H54 (cell line): ENCODE data around the gene KRTAP9-7.
"Not testable (repeated sequence)": the region's sequence is repeated elsewhere in the genome, so short reads cannot be mapped to it uniquely, and the experiment has no call there.

Experiments
- DNase-seq: peaks from one replicate; pipeline ENCODE4 v3.0.0; 2011; ENCODE audit warnings: low spot score, mixed read lengths; ENCODE audit not compliant: insufficient read length
- FAIRE-seq: peaks from 3 replicates; lab custom pipeline; 2011; peaks lifted over from hg19 to GRCh38; lab: Jason Lieb, UNC
- POLR2A ChIP-seq: IDR thresholded peaks from 2 replicates; pipeline ENCODE4 v1.6.1; 2011; ENCODE audit warnings: low read depth, mild to moderate bottlenecking, low read length

Gene KRTAP9-7

DNA sequence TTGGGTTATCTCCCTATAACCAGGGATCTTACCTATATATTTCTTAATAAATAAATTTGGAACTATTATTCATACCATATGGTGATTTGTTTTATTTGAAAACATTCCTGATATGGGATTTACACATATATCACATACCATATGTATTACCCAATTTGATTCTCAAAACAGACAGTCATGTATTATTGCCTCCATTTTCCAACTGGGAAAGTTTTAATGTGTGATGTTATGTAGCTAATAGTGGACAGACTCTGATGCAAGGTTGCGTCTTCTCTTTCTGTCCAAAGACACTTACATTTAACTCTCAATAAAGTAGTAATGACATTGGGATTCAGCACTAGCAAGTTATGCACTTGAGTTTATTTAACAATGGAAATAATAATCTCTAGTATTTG is 19.2 kb upstream of the KRTAP9-7 start:
- peak; percentile 36 for FAIRE-seq
- no peak for TF ChIP-seq POLR2A
- DNase-seq = no peak

DNA sequence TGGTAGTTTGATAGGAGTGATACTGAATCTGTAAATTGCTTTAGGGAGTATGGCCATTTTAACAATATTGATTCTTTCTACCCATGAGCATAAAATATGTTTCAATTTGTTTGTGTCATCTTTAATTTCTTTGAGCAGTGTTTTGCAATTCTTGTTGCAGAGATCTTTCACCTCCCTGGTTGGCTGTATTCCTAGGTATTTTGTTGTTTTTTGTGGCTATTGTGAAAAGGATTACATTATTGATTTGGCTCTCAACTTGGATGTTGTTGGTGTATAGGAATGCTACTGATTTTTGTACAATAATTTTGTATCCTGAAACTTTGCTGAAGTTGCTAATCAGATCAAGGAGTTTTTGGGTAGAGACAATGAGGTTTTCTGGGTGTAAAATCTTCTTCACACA is 17.1 kb upstream of the KRTAP9-7 start:
- FAIRE-seq = no peak
- DNase-seq = no peak

DNA sequence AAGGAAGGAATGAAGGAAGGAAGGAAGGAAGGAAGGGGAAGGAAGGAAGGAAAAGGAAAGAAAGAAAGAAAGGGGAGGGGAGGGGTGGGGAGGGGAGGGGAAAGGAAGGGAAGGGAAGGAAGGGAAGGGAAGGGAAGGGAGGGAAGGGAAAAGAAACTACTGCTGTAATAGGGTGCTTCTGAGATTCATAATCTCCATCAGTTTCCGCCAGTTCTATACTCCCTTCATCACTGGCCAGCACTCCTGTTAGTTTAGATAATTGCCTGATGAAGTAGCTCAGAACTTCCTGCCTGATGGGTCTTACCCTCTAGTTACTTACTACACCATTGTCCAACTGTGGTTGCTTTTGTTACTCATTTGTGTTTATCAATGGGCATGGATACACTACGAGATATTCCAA is 12.3 kb upstream of the KRTAP9-7 start:
- no peak for DNase-seq
- no peak for TF ChIP-seq POLR2A
- no peak for FAIRE-seq

More for the DNA sequence above, 17.1 kb upstream of the KRTAP9-7 start:
- TF ChIP-seq POLR2A = no peak

DNA sequence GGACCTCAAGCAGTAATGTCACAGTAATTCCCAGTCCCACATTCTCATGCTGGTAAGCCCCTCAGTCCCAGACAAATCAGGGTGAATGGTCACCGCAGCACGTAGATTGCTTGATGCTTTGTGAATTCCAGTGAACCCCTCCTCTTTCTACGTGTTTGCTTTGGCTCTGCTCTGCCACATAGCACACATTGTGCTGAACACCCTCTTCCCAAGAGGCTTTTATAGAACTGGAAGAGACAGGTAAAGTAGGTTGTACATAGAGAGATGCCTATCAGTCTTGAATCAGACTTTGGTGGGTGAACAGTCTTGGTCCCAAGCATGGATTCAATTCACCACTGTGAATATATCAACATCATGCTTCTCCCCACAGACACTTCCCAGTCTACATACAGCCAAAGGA is 10.9 kb upstream of the KRTAP9-7 start:
- TF ChIP-seq POLR2A = no peak
- FAIRE-seq (no peak), DNase-seq (no peak)

DNA sequence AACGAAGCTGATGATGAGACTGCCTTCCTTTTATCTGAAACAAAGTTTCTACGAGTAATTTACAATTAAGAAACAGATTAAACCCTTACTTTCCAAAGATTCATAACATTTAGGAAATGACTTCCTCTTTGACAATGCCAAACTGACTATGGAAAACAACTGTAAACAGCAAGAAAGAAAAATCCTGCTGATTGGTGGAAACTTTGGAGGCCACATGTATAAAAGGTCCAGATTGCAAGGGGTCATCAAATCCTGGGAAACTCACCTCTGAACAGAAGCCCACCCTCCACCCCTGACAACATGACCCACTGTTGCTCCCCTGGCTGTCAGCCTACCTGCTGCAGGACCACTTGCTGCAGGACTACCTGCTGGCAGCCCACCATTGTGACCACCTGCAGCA is 10.4 kb upstream of the KRTAP9-7 start, which contains the start of gene KRTAP9-6:
TSS of gene KRTAP9-6 (plus strand) at position 301 of the 400 bp plus-strand sequence. CDS start at position 301, 0 bp downstream.
- DNase-seq (no peak), FAIRE-seq (peak; percentile 27)
- TF ChIP-seq POLR2A = no peak

DNA sequence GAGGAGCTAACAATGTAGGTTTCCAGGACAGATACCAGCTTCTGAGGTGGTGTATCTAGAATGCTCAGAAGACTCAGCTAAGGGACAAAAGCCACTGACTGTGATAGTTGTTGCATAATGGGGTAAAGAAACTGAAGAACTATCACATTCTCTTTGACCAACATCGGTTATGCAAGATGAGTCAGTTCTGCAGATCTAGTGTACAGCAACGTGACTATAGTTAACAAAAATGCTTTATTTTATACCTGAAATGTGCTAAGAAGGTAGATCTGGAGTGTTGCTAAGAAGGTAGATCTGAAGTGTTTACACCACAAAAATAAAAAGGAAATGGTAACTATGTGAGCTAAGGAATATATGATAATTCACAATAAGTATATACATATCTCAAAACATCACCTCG is 7.8 kb upstream of the KRTAP9-7 start:
- no peak for TF ChIP-seq POLR2A
- DNase-seq (no peak), FAIRE-seq (no peak)

DNA sequence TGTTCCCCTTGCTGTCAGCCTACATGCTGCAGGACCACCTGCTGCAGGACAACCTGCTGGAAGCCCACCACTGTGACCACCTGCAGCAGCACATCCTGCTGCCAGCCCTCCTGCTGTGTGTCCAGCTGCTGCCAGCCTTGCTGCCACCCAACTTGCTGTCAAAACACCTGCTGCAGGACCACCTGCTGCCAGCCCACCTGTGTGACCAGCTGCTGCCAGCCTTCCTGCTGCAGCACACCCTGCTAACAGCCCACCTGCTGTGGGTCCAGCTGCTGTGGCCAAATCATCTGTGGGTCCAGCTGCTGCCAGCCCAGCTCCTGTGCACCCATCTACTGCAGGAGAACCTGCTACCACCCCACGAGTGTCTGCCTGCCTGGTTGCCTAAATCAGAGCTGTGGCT is 4.2 kb upstream of the KRTAP9-7 start:
- FAIRE-seq = not testable (repeated sequence)

DNA sequence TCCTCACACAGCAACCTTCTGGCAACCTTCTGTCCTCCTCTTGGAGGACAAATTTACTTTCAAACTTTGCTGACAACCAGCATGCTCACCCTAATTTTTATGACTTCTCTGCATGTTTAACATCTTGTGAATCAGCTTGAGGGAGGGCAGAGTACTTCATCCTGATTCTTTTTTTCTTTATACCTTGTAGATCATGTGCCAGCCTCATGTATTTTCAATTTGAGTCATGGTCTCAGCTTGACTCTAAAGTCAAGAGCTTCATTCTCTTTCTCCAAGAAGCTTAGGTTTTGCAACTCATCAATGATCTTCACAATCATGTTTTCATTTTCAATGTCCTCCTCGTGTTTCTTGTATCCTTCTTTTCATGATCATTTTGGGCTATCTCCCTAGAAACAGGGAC is 3.6 kb upstream of the KRTAP9-7 start:
- no peak for FAIRE-seq
- DNase-seq = no peak
- TF ChIP-seq POLR2A = no peak

More for the DNA sequence above, 4.2 kb upstream of the KRTAP9-7 start:
- DNase-seq = not testable (repeated sequence)

DNA sequence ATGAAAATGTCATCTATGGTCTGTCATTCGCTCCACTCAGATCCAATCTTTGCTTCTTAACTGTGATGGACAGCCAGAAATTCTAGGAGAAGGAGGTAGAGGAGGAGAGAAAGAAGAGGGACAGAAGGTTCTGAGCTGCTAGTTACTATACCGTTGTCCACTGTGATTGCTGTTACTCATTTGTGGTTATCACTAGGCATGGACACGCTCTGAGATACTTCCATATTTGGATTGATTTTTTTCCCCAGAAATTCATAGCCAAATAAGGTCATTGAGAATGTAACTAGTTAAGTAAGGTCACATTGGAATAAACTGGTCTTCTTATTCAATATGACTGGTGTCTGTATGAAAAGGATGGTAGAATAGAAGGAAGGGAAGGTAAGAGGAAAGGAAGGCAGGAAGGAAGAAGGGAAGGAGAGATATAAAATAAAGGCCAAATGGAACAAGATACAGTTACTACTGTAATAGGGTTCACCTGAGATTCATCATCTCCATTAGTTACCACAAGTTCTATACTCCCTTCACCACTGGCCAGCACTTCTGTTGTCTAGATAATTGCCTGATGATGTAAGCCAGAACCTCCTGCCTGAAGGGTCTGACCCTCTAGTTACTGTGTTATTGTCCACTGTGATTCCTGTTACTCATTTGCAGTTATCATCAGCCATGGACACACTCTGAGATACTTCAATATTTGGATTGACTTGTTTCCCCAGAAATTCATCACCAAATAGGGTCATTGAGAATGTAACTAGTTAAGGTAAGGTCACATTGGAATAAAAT is 2.9 kb downstream of the KRTAP9-7 start:
- DNase-seq (no peak), FAIRE-seq (peak; percentile 33)
- no peak for TF ChIP-seq POLR2A

DNA sequence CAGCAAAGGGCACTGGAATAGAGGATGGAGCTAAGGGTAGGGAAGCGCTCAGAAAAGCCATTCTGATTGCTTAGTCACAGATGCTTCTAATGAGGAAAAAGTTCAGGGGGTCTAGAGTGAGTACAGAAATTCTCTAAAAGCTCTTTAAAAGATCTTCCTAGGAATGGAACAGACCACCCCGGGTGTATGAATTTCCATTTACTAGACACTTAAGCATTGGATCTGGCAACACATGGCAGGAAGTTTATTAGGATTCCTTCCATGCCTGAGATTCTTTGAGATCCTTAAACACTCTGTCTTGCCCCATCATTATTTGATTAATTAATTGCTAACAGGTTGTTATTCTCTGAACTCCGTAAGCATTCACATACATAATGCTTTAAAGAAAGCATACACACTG is 8.5 kb downstream of the KRTAP9-7 start:
- no peak for TF ChIP-seq POLR2A
- FAIRE-seq (no peak), DNase-seq (no peak)

DNA sequence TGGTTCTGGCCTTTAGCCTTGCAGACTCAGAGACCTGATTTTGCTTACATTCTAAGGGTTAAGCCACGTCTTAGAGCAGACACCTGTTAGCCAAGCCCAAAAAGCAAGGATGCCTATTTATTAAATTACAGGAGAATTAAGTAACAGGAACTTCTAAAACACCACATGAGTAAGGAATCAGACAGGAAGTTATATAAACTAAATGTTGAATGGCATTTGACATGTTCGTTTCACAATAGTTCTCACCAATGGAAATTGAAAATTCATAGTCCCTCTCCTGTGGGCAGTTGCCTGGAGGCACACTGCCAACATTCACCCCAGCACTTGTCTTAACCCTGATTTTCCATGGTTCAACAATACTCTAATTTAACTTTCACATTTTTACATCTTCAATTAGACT is 9.0 kb downstream of the KRTAP9-7 start:
- FAIRE-seq = no peak
- no peak for TF ChIP-seq POLR2A
- no peak for DNase-seq

DNA sequence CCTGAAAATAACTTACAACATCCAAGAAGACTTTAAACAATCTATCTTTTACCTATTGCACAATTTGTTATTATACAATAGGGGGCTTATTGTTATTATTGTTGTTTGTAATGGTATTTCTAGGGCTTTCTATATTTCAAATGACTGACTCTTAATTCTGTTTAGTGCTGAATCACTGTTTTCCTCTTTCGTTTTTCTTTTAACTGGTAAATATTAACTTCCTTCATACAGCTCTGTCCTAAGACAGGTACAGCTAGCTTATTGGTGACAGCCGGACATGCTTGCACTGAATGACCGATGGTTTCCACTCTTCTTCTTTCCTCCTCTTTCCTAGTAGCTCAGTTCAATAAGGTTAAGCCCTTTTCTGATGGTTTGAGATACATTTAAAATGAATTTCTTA is 11.6 kb downstream of the KRTAP9-7 start:
- FAIRE-seq (no peak), DNase-seq (no peak)
- TF ChIP-seq POLR2A = no peak

DNA sequence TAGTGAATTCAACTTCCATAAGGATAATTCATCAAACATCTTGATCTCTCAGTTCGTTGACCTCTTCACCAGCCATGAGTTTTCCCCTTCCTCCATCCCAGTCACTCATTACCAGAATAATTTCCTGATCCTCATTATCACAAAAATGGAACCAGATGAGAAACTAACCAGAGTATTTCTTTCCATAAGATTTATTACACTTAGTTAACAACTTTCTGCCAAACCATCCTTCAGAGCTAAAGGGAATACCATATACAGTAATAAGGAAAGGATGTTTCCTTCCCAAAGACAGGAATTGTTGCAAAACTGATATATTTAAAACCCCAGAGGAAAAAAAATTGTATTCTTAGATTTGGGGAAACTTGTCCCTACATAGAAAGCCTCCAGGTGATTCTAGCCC is 18.5 kb downstream of the KRTAP9-7 start:
- no peak for TF ChIP-seq POLR2A
- DNase-seq (no peak), FAIRE-seq (no peak)

DNA sequence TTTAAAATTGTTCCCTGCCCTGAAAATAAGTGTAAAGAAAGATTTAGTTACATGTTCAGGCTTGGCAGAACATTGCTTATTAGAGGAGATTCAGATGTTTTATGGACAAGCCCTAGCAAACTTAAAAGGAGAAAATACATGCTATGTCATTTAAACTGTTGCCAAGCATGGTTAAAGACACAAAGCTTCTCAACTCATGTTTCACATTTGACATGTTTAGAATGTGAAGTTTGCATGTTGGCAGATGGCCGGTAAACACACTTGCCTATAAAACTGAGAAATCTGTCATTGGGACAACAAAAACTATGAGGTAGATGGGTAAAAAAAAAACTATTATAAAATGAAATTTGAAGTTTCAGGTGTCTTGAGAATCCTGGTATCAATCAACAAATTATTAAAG is 21.3 kb downstream of the KRTAP9-7 start:
- no peak for TF ChIP-seq POLR2A
- DNase-seq (no peak), FAIRE-seq (no peak)

DNA sequence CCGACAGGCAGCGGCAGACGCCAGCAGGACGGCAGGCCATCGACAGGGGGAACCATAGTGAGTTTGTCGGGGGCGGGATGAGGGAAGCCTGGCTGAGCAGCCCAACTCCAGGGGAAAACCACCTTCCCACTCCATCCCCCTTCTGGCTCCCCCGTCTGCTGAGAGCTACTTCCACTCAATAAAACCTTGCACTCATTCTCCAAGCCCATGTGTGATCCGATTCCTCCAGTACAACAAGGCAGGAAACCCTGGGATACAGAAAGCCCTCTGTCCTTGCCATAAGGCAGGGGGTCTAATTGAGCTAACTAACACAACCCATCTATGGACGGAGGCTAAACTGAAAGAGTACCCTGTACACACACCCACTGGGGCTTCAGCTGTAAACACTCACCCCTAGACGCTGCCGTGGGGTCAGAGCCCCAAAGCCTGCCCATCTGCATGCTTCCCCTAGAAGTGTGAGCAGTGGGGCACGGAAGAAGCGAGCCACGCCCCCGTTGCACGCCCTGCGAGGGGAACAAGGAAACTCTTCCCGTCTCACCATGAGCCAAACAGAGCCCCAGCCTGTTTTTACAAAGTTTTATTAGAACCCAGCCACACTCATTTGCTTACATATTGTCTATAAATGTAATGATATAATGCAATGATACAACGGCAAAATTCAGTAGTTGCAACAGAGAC is 23.1 kb downstream of the KRTAP9-7 start:
- TF ChIP-seq POLR2A = no peak
- DNase-seq (no peak), FAIRE-seq (no peak)
